NCI-H187 (cell line): ENCODE measurements around the gene GCG.

Source experiments
- DNase-seq, 2 experiments: peaks; one replicate each; lab custom pipeline; 2025; lab: John Stamatoyannopoulos, UW

Gene GCG

GRCh38 chr2:162100579-162100978 is 51.5 kb downstream of the GCG start:
- DNase-seq, result no peak

- no peak for DNase-seq
Measured at GRCh38 chr2:162099836-162100235, 52.2 kb downstream of the GCG start.
